ENCODE results near the gene BPI.
"Not testable (repeated sequence)": the region's sequence is repeated elsewhere in the genome, so short reads cannot be mapped to it uniquely, and the experiment has no call there.

GRCh38 chr20:38284066-38284650 is 19.8 kb upstream of the BPI start:
- TF ChIP-seq, protein P1, sequence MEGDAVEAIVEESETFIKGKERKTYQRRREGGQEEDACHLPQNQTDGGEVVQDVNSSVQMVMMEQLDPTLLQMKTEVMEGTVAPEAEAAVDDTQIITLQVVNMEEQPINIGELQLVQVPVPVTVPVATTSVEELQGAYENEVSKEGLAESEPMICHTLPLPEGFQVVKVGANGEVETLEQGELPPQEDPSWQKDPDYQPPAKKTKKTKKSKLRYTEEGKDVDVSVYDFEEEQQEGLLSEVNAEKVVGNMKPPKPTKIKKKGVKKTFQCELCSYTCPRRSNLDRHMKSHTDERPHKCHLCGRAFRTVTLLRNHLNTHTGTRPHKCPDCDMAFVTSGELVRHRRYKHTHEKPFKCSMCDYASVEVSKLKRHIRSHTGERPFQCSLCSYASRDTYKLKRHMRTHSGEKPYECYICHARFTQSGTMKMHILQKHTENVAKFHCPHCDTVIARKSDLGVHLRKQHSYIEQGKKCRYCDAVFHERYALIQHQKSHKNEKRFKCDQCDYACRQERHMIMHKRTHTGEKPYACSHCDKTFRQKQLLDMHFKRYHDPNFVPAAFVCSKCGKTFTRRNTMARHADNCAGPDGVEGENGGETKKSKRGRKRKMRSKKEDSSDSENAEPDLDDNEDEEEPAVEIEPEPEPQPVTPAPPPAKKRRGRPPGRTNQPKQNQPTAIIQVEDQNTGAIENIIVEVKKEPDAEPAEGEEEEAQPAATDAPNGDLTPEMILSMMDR (IDR thresholded peaks at IDR 0.05) = not testable (repeated sequence)
- not testable (repeated sequence) for TF ChIP-seq EZH2 (IDR thresholded peaks at IDR 0.05; ENCODE audit: borderline replicate concordance, insufficient read depth, low read depth, low read length, poor library complexity, severe bottlenecking)

Measured in B cell (primary cell).